Neural crest cell (in vitro differentiated cells): ENCODE data around the gene SGCE. TPM values are rescaled to one million over a fixed set of nuclear protein-coding genes. Genes with fewer than 3 reads are reported as not detected.

ENCODE experiments used
- DNase-seq: peaks from one replicate; pipeline ENCODE4 v3.0.0; 2021; ENCODE audit warnings: low read depth, mixed read lengths, low spot score
- H3K27ac Mint-ChIP-seq: one replicate; pipeline ENCODE4 v1.8.0; 2021; ENCODE audit warnings: mild to moderate bottlenecking, mixed read lengths; ENCODE audit not compliant: unreplicated experiment
- H3K27me3 Mint-ChIP-seq: 2 replicates; pipeline ENCODE4 v1.8.0; 2021; ENCODE audit warnings: low read depth, mild to moderate bottlenecking, mixed read lengths
- H3K36me3 Mint-ChIP-seq: 2 replicates; pipeline ENCODE4 v1.8.0; 2021; ENCODE audit warnings: low read depth, mild to moderate bottlenecking, mixed read lengths
- H3K4me1 Mint-ChIP-seq: 2 replicates; pipeline ENCODE4 v1.8.0; 2021; ENCODE audit warnings: mixed read lengths
- H3K4me3 Mint-ChIP-seq: one replicate; pipeline ENCODE4 v1.8.0; 2021; ENCODE audit warnings: mild to moderate bottlenecking, mixed read lengths
- H3K9me3 Mint-ChIP-seq: 2 replicates; pipeline ENCODE4 v1.8.0; 2021; ENCODE audit warnings: mixed read lengths
- CTCF ChIP-seq: fragments of 200-600 bp; sonication (generic); conservative IDR thresholded peaks from 2 replicates; pipeline ENCODE4 v1.5.0; 2021; ENCODE audit warnings: antibody characterized with exemption, mild to moderate bottlenecking
- total RNA-seq: library from RNA; stranded (reverse); gene quantifications from 2 replicates; pipeline ENCODE4 v1.2.1, GENCODE V29; 2021

The SGCE gene
- total RNA-seq, 1 donor from 2014 or later, result 44.9 TPM

GRCh38 chr7:94557215-94557614 is 98.7 kb downstream of the SGCE start:
- H3K4me3 Mint-ChIP-seq, result no peak overlapping the region
- no peak for TF ChIP-seq CTCF
- no peaks in the 10 kb centered on the region for H3K4me1 Mint-ChIP-seq
- peaks cover 10% of the 10 kb centered on the region for H3K36me3 Mint-ChIP-seq
- no peak overlapping the region for H3K27ac Mint-ChIP-seq
- no peaks in the 10 kb centered on the region for H3K9me3 Mint-ChIP-seq
- H3K27me3 Mint-ChIP-seq, result no peaks in the 10 kb centered on the region
- DNase-seq, result no peak

- no peaks in the 10 kb centered on the region for H3K27me3 Mint-ChIP-seq
- H3K4me3 Mint-ChIP-seq, result no peak overlapping the region
- peaks cover under 1% of the 10 kb centered on the region for H3K4me1 Mint-ChIP-seq
Measured at GRCh38 chr7:94556028-94556427, 99.9 kb downstream of the SGCE start.

GRCh38 chr7:94547126-94547525 is 108.8 kb downstream of the SGCE start:
- DNase-seq, result no peak
- H3K36me3 Mint-ChIP-seq, result peaks cover 5% of the 10 kb centered on the region
- no peaks in the 10 kb centered on the region for H3K9me3 Mint-ChIP-seq
- TF ChIP-seq CTCF, result no peak
- no peaks in the 10 kb centered on the region for H3K27me3 Mint-ChIP-seq
- H3K27ac Mint-ChIP-seq, result no peak overlapping the region
- H3K4me3 Mint-ChIP-seq, result no peak overlapping the region
- H3K4me1 Mint-ChIP-seq, result peaks cover 26% of the 10 kb centered on the region

More at GRCh38 chr7:94556028-94556427, 99.9 kb downstream of the SGCE start:
- H3K27ac Mint-ChIP-seq, result no peak overlapping the region
- DNase-seq, result no peak
- no peaks in the 10 kb centered on the region for H3K9me3 Mint-ChIP-seq
- TF ChIP-seq CTCF, result no peak
- H3K36me3 Mint-ChIP-seq, result peaks cover 10% of the 10 kb centered on the region

- no peaks in the 10 kb centered on the region for H3K9me3 Mint-ChIP-seq
- H3K36me3 Mint-ChIP-seq, result peaks cover 13% of the 10 kb centered on the region
- no peak for DNase-seq
- H3K27ac Mint-ChIP-seq, result no peak overlapping the region
- no peak for TF ChIP-seq CTCF
- H3K4me1 Mint-ChIP-seq, result peaks cover 17% of the 10 kb centered on the region
- no peaks in the 10 kb centered on the region for H3K27me3 Mint-ChIP-seq
- no peak overlapping the region for H3K4me3 Mint-ChIP-seq
Measured at GRCh38 chr7:94540428-94540827, 115.5 kb downstream of the SGCE start.

Other genes with a start within 250 kb of the SGCE start
- gene CASD1, start 146.3 kb downstream of the SGCE start, total RNA-seq, result 40.2 and 43.3 TPM in 2 replicates